DND-41 (cell line): ENCODE results near the gene SLC25A44.

ENCODE experiments used
- ATAC-seq: fragments of 200-7000 bp; cut with Tn5 transposase; 3 replicates; pipeline ENCODE4 v1.9.1; 2021; ENCODE audit warnings: low read depth; ENCODE audit not compliant: insufficient read depth
- DNase-seq: peaks from one replicate; pipeline ENCODE4 v3.0.0-alpha.2; 2020
- H2AFZ ChIP-seq: 2 replicates; pipeline ENCODE4 v1.6.0; 2012; ENCODE audit warnings: low read depth, low read length
- H3K27ac ChIP-seq: 2 replicates; pipeline ENCODE4 v1.5.1; 2012; ENCODE audit warnings: low read length, inconsistent platforms
- H3K27me3 ChIP-seq: fragments of 200-600 bp; sonication (generic); 2 replicates; pipeline ENCODE4 v1.6.0; 2012; ENCODE audit warnings: low read length, mild to moderate bottlenecking, inconsistent platforms; ENCODE audit not compliant: insufficient read depth, poor library complexity
- H3K36me3 ChIP-seq: 2 replicates; pipeline ENCODE4 v1.5.1; 2012; ENCODE audit warnings: low read length, inconsistent platforms; ENCODE audit not compliant: insufficient read depth
- H3K4me1 ChIP-seq: 2 replicates; pipeline ENCODE4 v1.5.1; 2012; ENCODE audit warnings: mild to moderate bottlenecking, low read length; ENCODE audit not compliant: insufficient read depth
- H3K4me2 ChIP-seq: 2 replicates; pipeline ENCODE4 v1.6.0; 2012; ENCODE audit warnings: mild to moderate bottlenecking, moderate library complexity, low read length, inconsistent platforms; ENCODE audit not compliant: insufficient read depth
- H3K4me3 ChIP-seq, 2 experiments: fragments of 200-600 bp in 1 of 2; shearing (Covaris generic) in 1 of 2; 2 replicates each; pipeline ENCODE4 v1.5.1; 2012 to 2016; ENCODE audit warnings: inconsistent platforms in 2 of 2, low read length in 2 of 2, mild to moderate bottlenecking in 2 of 2, low read depth in 1 of 2, moderate library complexity in 1 of 2
- H3K79me2 ChIP-seq: 2 replicates; pipeline ENCODE4 v1.6.0; 2012; ENCODE audit warnings: low read length, inconsistent platforms; ENCODE audit not compliant: insufficient read depth
- H3K9ac ChIP-seq: 2 replicates; pipeline ENCODE4 v1.6.0; 2012; ENCODE audit warnings: low read depth, mild to moderate bottlenecking, inconsistent platforms, low read length, moderate library complexity
- H3K9me3 ChIP-seq: 2 replicates; pipeline ENCODE4 v1.5.1; 2012; ENCODE audit warnings: low read length, moderate library complexity, mild to moderate bottlenecking, inconsistent platforms; ENCODE audit not compliant: insufficient read depth, severe bottlenecking
- H4K20me1 ChIP-seq: 2 replicates; pipeline ENCODE4 v1.6.0; 2012; ENCODE audit warnings: low read length; ENCODE audit not compliant: insufficient read depth
- CTCF ChIP-seq: IDR thresholded peaks from 2 replicates; pipeline ENCODE4 v1.5.1; 2012; ENCODE audit warnings: borderline replicate concordance, low read length, moderate library complexity, mild to moderate bottlenecking; ENCODE audit not compliant: poor library complexity, severe bottlenecking; ENCODE audit errors: extremely low read depth
- EZH2 ChIP-seq: IDR thresholded peaks from 3 replicates; pipeline ENCODE4 v1.6.1; 2012; ENCODE audit warnings: borderline replicate concordance, low read depth, mild to moderate bottlenecking, moderate library complexity, low read length, inconsistent platforms; ENCODE audit not compliant: severe bottlenecking

Gene SLC25A44

DNA sequence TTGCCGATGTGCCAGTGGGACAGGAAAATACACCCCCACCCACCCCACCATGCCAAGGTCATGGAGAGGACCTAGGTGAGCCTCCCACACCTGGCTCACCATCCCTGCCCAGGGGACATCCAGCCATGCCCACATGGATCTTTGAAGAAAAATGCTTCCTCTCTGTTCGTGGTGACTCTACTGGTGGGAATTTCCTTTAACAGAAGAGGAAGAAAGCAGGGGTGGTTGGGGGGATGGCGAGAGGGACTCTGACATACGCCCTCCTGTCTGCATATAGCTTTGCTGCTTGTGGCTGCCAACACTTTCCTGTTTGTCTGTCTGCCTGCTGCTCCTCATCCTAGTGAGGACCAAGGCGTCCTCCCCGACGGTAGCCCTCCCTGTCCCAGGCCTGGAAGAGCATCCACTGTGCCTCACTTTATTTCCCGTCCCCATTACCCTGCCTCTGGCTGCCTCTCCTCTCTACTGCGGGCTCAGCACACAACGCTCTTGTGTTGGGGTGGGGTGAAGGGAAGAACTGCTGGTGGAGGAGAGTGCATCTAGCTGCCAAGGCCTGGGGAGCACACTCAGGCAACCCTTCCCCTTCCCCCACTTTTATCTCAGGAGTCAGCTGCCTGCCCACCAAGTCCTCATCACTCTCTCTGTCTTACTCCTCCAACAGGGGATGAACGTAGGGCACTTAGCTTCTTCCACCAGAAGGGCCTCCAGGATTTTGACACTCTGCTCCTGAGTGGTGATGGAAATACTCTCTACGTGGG, 38.0 kb upstream of the SLC25A44 start:
- Histone ChIP-seq H3K27me3 (peaks cover 4% of the 10 kb centered on the region), H3K27ac (no peak overlapping the region), H3K4me3 (no peak overlapping the region), H3K4me2 (no peak overlapping the region), H4K20me1 (no peaks in the 10 kb centered on the region), H2AFZ (no peak overlapping the region), H3K4me1 (no peaks in the 10 kb centered on the region), H3K36me3 (no peaks in the 10 kb centered on the region), H3K79me2 (no peaks in the 10 kb centered on the region), H3K9me3 (no peaks in the 10 kb centered on the region), H3K9ac (no peak overlapping the region)
- DNase-seq (no peak), ATAC-seq (no peak; the same call in 2 of the 3 replicates)
- TF ChIP-seq CTCF = no peak
- no peak for TF ChIP-seq EZH2

DNA sequence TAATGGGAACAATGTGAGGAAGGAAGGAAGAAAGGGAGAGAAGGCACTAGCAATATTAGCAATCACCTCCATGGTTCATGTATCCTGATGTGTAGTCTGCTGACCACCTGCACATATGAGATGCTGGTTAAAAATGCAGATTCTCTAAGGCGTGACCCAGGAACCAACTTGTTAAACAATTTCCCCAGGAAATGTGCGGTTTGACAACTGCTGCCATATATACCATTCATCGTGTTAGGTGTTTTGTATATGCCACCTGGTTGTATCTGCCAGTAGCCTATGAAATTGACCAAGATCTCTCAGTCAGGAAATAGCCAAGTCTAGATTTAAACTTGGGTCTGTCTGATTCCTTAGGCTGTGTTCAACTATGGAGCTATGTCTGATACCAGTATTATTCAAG, 36.4 kb upstream of the SLC25A44 start:
- no peaks in the 10 kb centered on the region for H3K9me3 ChIP-seq
- H4K20me1 ChIP-seq = no peaks in the 10 kb centered on the region
- H2AFZ ChIP-seq = no peak overlapping the region
- TF ChIP-seq CTCF = no peak
- no peak for TF ChIP-seq EZH2
- no peak overlapping the region for H3K4me2 ChIP-seq
- H3K79me2 ChIP-seq = no peaks in the 10 kb centered on the region
- H3K9ac ChIP-seq = no peak overlapping the region
- H3K36me3 ChIP-seq = no peaks in the 10 kb centered on the region
- no peak for ATAC-seq
- H3K27ac ChIP-seq = no peak overlapping the region
- no peaks in the 10 kb centered on the region for H3K4me1 ChIP-seq
- H3K4me3 ChIP-seq = no peak overlapping the region
- DNase-seq = no peak
- peaks cover 4% of the 10 kb centered on the region for H3K27me3 ChIP-seq

- Histone ChIP-seq H3K9ac (no peak overlapping the region), H3K36me3 (no peaks in the 10 kb centered on the region), H3K27me3 (peaks cover 4% of the 10 kb centered on the region), H3K9me3 (no peaks in the 10 kb centered on the region), H3K27ac (no peak overlapping the region), H3K4me1 (no peaks in the 10 kb centered on the region), H2AFZ (no peak overlapping the region), H3K79me2 (no peaks in the 10 kb centered on the region), H3K4me2 (no peak overlapping the region), H3K4me3 (no peak overlapping the region), H4K20me1 (no peaks in the 10 kb centered on the region)
- ATAC-seq (no peak), DNase-seq (no peak)
- TF ChIP-seq CTCF = no peak
- TF ChIP-seq EZH2 = no peak
Observed at GRCh38 chr1:156157966-156158365, 35.9 kb upstream of the SLC25A44 start.
